ENCODE results near the gene IRS2.

The IRS2 gene

GRCh38 chr13:109781384-109782065, 4.9 kb downstream of the IRS2 start:
- no peak for DNase-seq (ENCODE audit: low spot score)

GRCh38 chr13:109780845-109781383, 5.5 kb downstream of the IRS2 start:
- DNase-seq (ENCODE audit: low spot score): no peak

- no peak for DNase-seq (ENCODE audit: low spot score)
These were observed 6.4 kb downstream of the IRS2 start for GRCh38 chr13:109779876-109780510.

GRCh38 chr13:109779074-109779473, 7.3 kb downstream of the IRS2 start:
- DNase-seq (ENCODE audit: low spot score): no peak

- peak; percentile 52 for DNase-seq (ENCODE audit: low spot score)
These were observed 8.3 kb downstream of the IRS2 start for GRCh38 chr13:109778102-109778542.

GRCh38 chr13:109776575-109776974, 9.8 kb downstream of the IRS2 start:
- DNase-seq (ENCODE audit: low spot score): no peak

- DNase-seq (ENCODE audit: low spot score): no peak
These were observed 12.6 kb downstream of the IRS2 start for GRCh38 chr13:109773786-109774185.

GRCh38 chr13:109773276-109773675, 13.1 kb downstream of the IRS2 start:
- no peak for DNase-seq (ENCODE audit: low spot score)

- no peak for DNase-seq (ENCODE audit: low spot score)
These were observed 14.5 kb downstream of the IRS2 start for GRCh38 chr13:109771926-109772325.

GRCh38 chr13:109770436-109770835, 15.9 kb downstream of the IRS2 start:
- no peak for DNase-seq (ENCODE audit: low spot score)

- no peak for DNase-seq (ENCODE audit: low spot score)
These were observed 16.5 kb downstream of the IRS2 start for GRCh38 chr13:109769921-109770320.

GRCh38 chr13:109769275-109769674, 17.1 kb downstream of the IRS2 start:
- DNase-seq (ENCODE audit: low spot score): no peak

- DNase-seq (ENCODE audit: low spot score): no peak
These were observed 17.8 kb downstream of the IRS2 start for GRCh38 chr13:109768616-109769015.

- DNase-seq (ENCODE audit: low spot score): no peak
These were observed 18.2 kb downstream of the IRS2 start for GRCh38 chr13:109768176-109768575.

- DNase-seq (ENCODE audit: low spot score): no peak
These were observed 19.4 kb downstream of the IRS2 start for GRCh38 chr13:109767023-109767422.

- DNase-seq (ENCODE audit: low spot score): peak; percentile 88
These were observed 21.7 kb downstream of the IRS2 start for GRCh38 chr13:109764470-109765291.

- no peak for DNase-seq (ENCODE audit: low spot score)
These were observed 22.3 kb downstream of the IRS2 start for GRCh38 chr13:109764045-109764444.

GRCh38 chr13:109762791-109763190, 23.6 kb downstream of the IRS2 start:
- DNase-seq (ENCODE audit: low spot score): no peak

GRCh38 chr13:109761695-109762094, 24.7 kb downstream of the IRS2 start:
- DNase-seq (ENCODE audit: low spot score): no peak

- DNase-seq (ENCODE audit: low spot score): no peak
These were observed 25.4 kb downstream of the IRS2 start for GRCh38 chr13:109760951-109761350.

- DNase-seq (ENCODE audit: low spot score): no peak
These were observed 26.0 kb downstream of the IRS2 start for GRCh38 chr13:109760402-109760801.

- DNase-seq (ENCODE audit: low spot score): no peak
These were observed 26.8 kb downstream of the IRS2 start for GRCh38 chr13:109759609-109760008.
